ENCODE data around the gene MBTPS1. TPM values are rescaled to one million over a fixed set of nuclear protein-coding genes. Genes with fewer than 3 reads are reported as not detected.

Gene MBTPS1
- total RNA-seq, 5 donors from 2014 or later (not counting 1 experiment from before 2014, with no cell fraction given), result 122 to 142 (median 131) TPM

GRCh38 chr16:84080378-84080777, 36.4 kb downstream of the MBTPS1 start:
- Mint-ChIP-seq H3K9me3 (no peaks in the 10 kb centered on the region), H3K4me3 (no peak overlapping the region), H3K27ac (no peak overlapping the region), H3K36me3 (peaks cover 64% of the 10 kb centered on the region), H3K27me3 (no peaks in the 10 kb centered on the region), H3K4me1 (peaks cover 25 to 40% (median 25%) of the 10 kb centered on the region in 3 donors)
- Histone ChIP-seq H3K4me3 (ENCODE audit: control insufficient read depth in 1 of 2, extremely low read depth in 1 of 2, low read length in 1 of 2) (no peak overlapping the region), H3K27ac (ENCODE audit: low read length) (no peak overlapping the region), H3K36me3 (ENCODE audit: control insufficient read depth in 2 of 2, extremely low read depth in 1 of 2, insufficient read depth in 1 of 2, low read length in 1 of 2) (peaks cover 11 to 79% of the 10 kb centered on the region in 2 donors), H3K27me3 (replicated peaks in 1 of 2; ENCODE audit: control insufficient read depth in 2 of 2, extremely low read depth in 1 of 2, insufficient read depth in 2 of 2, low read length in 1 of 2) (no peaks in the 10 kb centered on the region), H3K9me3 (no peaks in the 10 kb centered on the region), H3K4me1 (ENCODE audit: control insufficient read depth in 1 of 2, extremely low read depth in 1 of 2, insufficient read depth in 2 of 2, low read length in 2 of 2) (peaks cover 0 to 6% of the 10 kb centered on the region in 2 experiments)
- ChIA-PET CTCF (interaction anchor here (0.5 to 0.6 kb wide), 2 partner anchors 35 to 63 kb away, joined by 3 to 4 read pairs; no protein-coding TSS in a partner anchor), POLR2A (no interaction called here)
- ATAC-seq (replicated peaks in 1 of 4) (no peak), DNase-seq (no peak)
- WGBS (ENCODE audit: insufficient coverage), result 91% methylated on average over 8 of the region's 8 CpGs

GRCh38 chr16:84079664-84080063, 37.1 kb downstream of the MBTPS1 start:
- H3K27me3 ChIP-seq (replicated peaks in 1 of 2; ENCODE audit: control insufficient read depth in 2 of 2, extremely low read depth in 1 of 2, insufficient read depth in 2 of 2, low read length in 1 of 2), result no peaks in the 10 kb centered on the region
- H3K36me3 Mint-ChIP-seq, result peaks cover 67% of the 10 kb centered on the region
- no peak overlapping the region for H3K4me3 ChIP-seq (ENCODE audit: control insufficient read depth in 1 of 2, extremely low read depth in 1 of 2, low read length in 1 of 2)
- ATAC-seq (replicated peaks in 1 of 4) (no peak), DNase-seq (no peak)
- H3K4me1 ChIP-seq (ENCODE audit: control insufficient read depth in 1 of 2, extremely low read depth in 1 of 2, insufficient read depth in 2 of 2, low read length in 2 of 2), result peaks cover 0 to under 1% of the 10 kb centered on the region in 2 experiments
- no peak overlapping the region for H3K27ac Mint-ChIP-seq
- 93% methylated on average over 6 of the region's 6 CpGs for WGBS (ENCODE audit: insufficient coverage)
- H3K4me3 Mint-ChIP-seq, result no peak overlapping the region
- no peaks in the 10 kb centered on the region for H3K9me3 ChIP-seq
- ChIA-PET CTCF (interaction anchor here (0.5 to 0.6 kb wide), 2 partner anchors 36 to 64 kb away, joined by 3 to 4 read pairs; no protein-coding TSS in a partner anchor), POLR2A (interaction anchor here in 1 of 2 donors (0.5 kb wide), 1 partner anchor 785 kb away, joined by 3 read pairs; no protein-coding TSS in a partner anchor)
- H3K27ac ChIP-seq (ENCODE audit: low read length), result no peak overlapping the region
- H3K9me3 Mint-ChIP-seq, result no peaks in the 10 kb centered on the region
- H3K4me1 Mint-ChIP-seq, result peaks cover 18 to 33% (median 20%) of the 10 kb centered on the region in 3 donors
- H3K27me3 Mint-ChIP-seq, result no peaks in the 10 kb centered on the region
- H3K36me3 ChIP-seq (ENCODE audit: control insufficient read depth in 2 of 2, extremely low read depth in 1 of 2, insufficient read depth in 1 of 2, low read length in 1 of 2), result peaks cover 11 to 85% of the 10 kb centered on the region in 2 donors

GRCh38 chr16:84075376-84075775, 41.4 kb downstream of the MBTPS1 start:
- POLR2A ChIA-PET, result interaction anchor here in 1 of 2 donors (0.7 kb wide), 1 partner anchor 1677 kb away, joined by 4 read pairs; no protein-coding TSS in a partner anchor
- WGBS (ENCODE audit: insufficient coverage), result 100% methylated on average over 3 of the region's 11 CpGs
- H3K4me1 Mint-ChIP-seq, result peaks cover 12 to 30% (median 19%) of the 10 kb centered on the region in 3 donors

GRCh38 chr16:84074721-84075120, 42.0 kb downstream of the MBTPS1 start:
- ATAC-seq (replicated peaks in 1 of 4) (no peak), DNase-seq (no peak)
- ChIA-PET CTCF (no interaction called here), POLR2A (interaction anchor here in 1 of 2 donors (0.7 kb wide), 1 partner anchor 1678 kb away, joined by 4 read pairs; no protein-coding TSS in a partner anchor)
- Mint-ChIP-seq H3K4me1 (peaks cover 12 to 23% (median 15%) of the 10 kb centered on the region in 3 donors), H3K4me3 (no peak overlapping the region), H3K36me3 (peaks cover 62% of the 10 kb centered on the region), H3K27me3 (no peaks in the 10 kb centered on the region), H3K9me3 (no peaks in the 10 kb centered on the region), H3K27ac (no peak overlapping the region)
- Histone ChIP-seq H3K4me3 (ENCODE audit: control insufficient read depth in 1 of 2, extremely low read depth in 1 of 2, low read length in 1 of 2) (no peak overlapping the region), H3K36me3 (ENCODE audit: control insufficient read depth in 2 of 2, extremely low read depth in 1 of 2, insufficient read depth in 1 of 2, low read length in 1 of 2) (peaks cover under 1 to 84% of the 10 kb centered on the region in 2 donors), H3K27ac (ENCODE audit: low read length) (no peak overlapping the region), H3K9me3 (no peaks in the 10 kb centered on the region), H3K27me3 (replicated peaks in 1 of 2; ENCODE audit: control insufficient read depth in 2 of 2, extremely low read depth in 1 of 2, insufficient read depth in 2 of 2, low read length in 1 of 2) (no peaks in the 10 kb centered on the region), H3K4me1 (ENCODE audit: control insufficient read depth in 1 of 2, extremely low read depth in 1 of 2, insufficient read depth in 2 of 2, low read length in 2 of 2) (no peaks in the 10 kb centered on the region)
- WGBS (ENCODE audit: insufficient coverage), result 94% methylated on average over 3 of the region's 3 CpGs

More at GRCh38 chr16:84075376-84075775, 41.4 kb downstream of the MBTPS1 start:
- DNase-seq (no peak), ATAC-seq (replicated peaks in 1 of 4) (no peak)
- H3K36me3 ChIP-seq (ENCODE audit: control insufficient read depth in 2 of 2, extremely low read depth in 1 of 2, insufficient read depth in 1 of 2, low read length in 1 of 2), result peaks cover 0 to 85% of the 10 kb centered on the region in 2 donors
- H3K9me3 ChIP-seq, result no peaks in the 10 kb centered on the region
- Mint-ChIP-seq H3K36me3 (peaks cover 66% of the 10 kb centered on the region), H3K27me3 (no peaks in the 10 kb centered on the region), H3K9me3 (no peaks in the 10 kb centered on the region), H3K27ac (no peak overlapping the region), H3K4me3 (no peak overlapping the region)
- H3K4me3 ChIP-seq (ENCODE audit: control insufficient read depth in 1 of 2, extremely low read depth in 1 of 2, low read length in 1 of 2), result no peak overlapping the region
- H3K4me1 ChIP-seq (ENCODE audit: control insufficient read depth in 1 of 2, extremely low read depth in 1 of 2, insufficient read depth in 2 of 2, low read length in 2 of 2), result no peaks in the 10 kb centered on the region
- no peak overlapping the region for H3K27ac ChIP-seq (ENCODE audit: low read length)
- H3K27me3 ChIP-seq (replicated peaks in 1 of 2; ENCODE audit: control insufficient read depth in 2 of 2, extremely low read depth in 1 of 2, insufficient read depth in 2 of 2, low read length in 1 of 2), result no peaks in the 10 kb centered on the region
- CTCF ChIA-PET, result no interaction called here

GRCh38 chr16:84072014-84072413, 44.7 kb downstream of the MBTPS1 start:
- ATAC-seq (replicated peaks in 1 of 4), result no peak
- 88% methylated on average over 2 of the region's 10 CpGs for whole genome bisulfite sequencing (ENCODE audit: insufficient coverage)
- ChIA-PET CTCF (no interaction called here), POLR2A (no interaction called here)
- no peaks in the 10 kb centered on the region for H3K9me3 Mint-ChIP-seq
- peaks cover 16 to 88% of the 10 kb centered on the region in 2 donors for H3K36me3 ChIP-seq (ENCODE audit: control insufficient read depth in 2 of 2, extremely low read depth in 1 of 2, insufficient read depth in 1 of 2, low read length in 1 of 2)
- H3K4me1 Mint-ChIP-seq, result peaks cover 0 to 8% (median 2%) of the 10 kb centered on the region in 3 donors
- no peaks in the 10 kb centered on the region for H3K9me3 ChIP-seq
- no peaks in the 10 kb centered on the region for H3K27me3 ChIP-seq (replicated peaks in 1 of 2; ENCODE audit: control insufficient read depth in 2 of 2, extremely low read depth in 1 of 2, insufficient read depth in 2 of 2, low read length in 1 of 2)
- no peak overlapping the region for H3K4me3 ChIP-seq (ENCODE audit: control insufficient read depth in 1 of 2, extremely low read depth in 1 of 2, low read length in 1 of 2)
- H3K27ac Mint-ChIP-seq, result no peak overlapping the region
- H3K27ac ChIP-seq (ENCODE audit: low read length), result no peak overlapping the region
- H3K4me3 Mint-ChIP-seq, result no peak overlapping the region
- H3K36me3 Mint-ChIP-seq, result peaks cover 67% of the 10 kb centered on the region
- H3K27me3 Mint-ChIP-seq, result no peaks in the 10 kb centered on the region
- DNase-seq, result no peak
- no peaks in the 10 kb centered on the region for H3K4me1 ChIP-seq (ENCODE audit: control insufficient read depth in 1 of 2, extremely low read depth in 1 of 2, insufficient read depth in 2 of 2, low read length in 2 of 2)

- no peaks in the 10 kb centered on the region for H3K9me3 ChIP-seq
- no peaks in the 10 kb centered on the region for H3K4me1 ChIP-seq (ENCODE audit: control insufficient read depth in 1 of 2, extremely low read depth in 1 of 2, insufficient read depth in 2 of 2, low read length in 2 of 2)
- no peak for ATAC-seq (replicated peaks in 1 of 4)
- H3K27me3 Mint-ChIP-seq, result no peaks in the 10 kb centered on the region
- no peak overlapping the region for H3K27ac ChIP-seq (ENCODE audit: low read length)
- no peak overlapping the region for H3K4me3 Mint-ChIP-seq
- DNase-seq, result no peak
- ChIA-PET CTCF (interaction anchor here in 1 of 2 donors (0.9 kb wide), 1 partner anchor 10 kb away, joined by 3 read pairs; no protein-coding TSS in a partner anchor), POLR2A (no interaction called here)
- WGBS (ENCODE audit: insufficient coverage), result no CpG with 5 or more reads among the region's 8 CpGs
- peaks cover 24 to 91% of the 10 kb centered on the region in 2 donors for H3K36me3 ChIP-seq (ENCODE audit: control insufficient read depth in 2 of 2, extremely low read depth in 1 of 2, insufficient read depth in 1 of 2, low read length in 1 of 2)
- no peaks in the 10 kb centered on the region for H3K4me1 Mint-ChIP-seq
- H3K27me3 ChIP-seq (replicated peaks in 1 of 2; ENCODE audit: control insufficient read depth in 2 of 2, extremely low read depth in 1 of 2, insufficient read depth in 2 of 2, low read length in 1 of 2), result no peaks in the 10 kb centered on the region
- H3K27ac Mint-ChIP-seq, result no peak overlapping the region
- no peaks in the 10 kb centered on the region for H3K9me3 Mint-ChIP-seq
- no peak overlapping the region for H3K4me3 ChIP-seq (ENCODE audit: control insufficient read depth in 1 of 2, extremely low read depth in 1 of 2, low read length in 1 of 2)
- peaks cover 66% of the 10 kb centered on the region for H3K36me3 Mint-ChIP-seq
These were observed 45.6 kb downstream of the MBTPS1 start for GRCh38 chr16:84071121-84071520.

Measured in T-cell (primary cell).